Duodenal mucosa (tissue), 2 donors: ENCODE measurements around the gene TRPV2.
"Not testable (repeated sequence)": the region's sequence is repeated elsewhere in the genome, so short reads cannot be mapped to it uniquely, and the experiment has no call there.

Source experiments
- H3K27ac ChIP-seq: one replicate; pipeline ENCODE4 v1.7.0; 2013; ENCODE audit warnings: low read depth, low read length
- H3K27me3 ChIP-seq, 2 donors: one replicate each; pipeline ENCODE4 v1.7.0; 2013; ENCODE audit warnings: low read length in 2 of 2, control low read depth in 1 of 2; ENCODE audit not compliant: insufficient read depth in 2 of 2, control insufficient read depth in 1 of 2
- H3K36me3 ChIP-seq, 2 donors: one replicate each; pipeline ENCODE4 v1.7.0; 2013; ENCODE audit warnings: low read length in 2 of 2, control low read depth in 1 of 2; ENCODE audit not compliant: insufficient read depth in 2 of 2, control insufficient read depth in 1 of 2
- H3K4me1 ChIP-seq, 2 donors: one replicate each; pipeline ENCODE4 v1.7.0; 2013; ENCODE audit warnings: low read length in 2 of 2, control low read depth in 1 of 2; ENCODE audit not compliant: insufficient read depth in 2 of 2, control insufficient read depth in 1 of 2
- H3K4me3 ChIP-seq, 2 donors: one replicate each; pipeline ENCODE4 v1.7.0; 2013; ENCODE audit warnings: low read length in 2 of 2, low read depth in 1 of 2
- H3K9ac ChIP-seq, 2 donors: one replicate each; pipeline ENCODE4 v1.7.0; 2013; ENCODE audit warnings: low read length in 2 of 2, low read depth in 1 of 2
- H3K9me3 ChIP-seq, 2 donors: one replicate each; pipeline ENCODE4 v1.7.0; 2013; ENCODE audit warnings: low read length in 2 of 2, control low read depth in 1 of 2; ENCODE audit not compliant: control insufficient read depth in 1 of 2

Gene TRPV2

DNA sequence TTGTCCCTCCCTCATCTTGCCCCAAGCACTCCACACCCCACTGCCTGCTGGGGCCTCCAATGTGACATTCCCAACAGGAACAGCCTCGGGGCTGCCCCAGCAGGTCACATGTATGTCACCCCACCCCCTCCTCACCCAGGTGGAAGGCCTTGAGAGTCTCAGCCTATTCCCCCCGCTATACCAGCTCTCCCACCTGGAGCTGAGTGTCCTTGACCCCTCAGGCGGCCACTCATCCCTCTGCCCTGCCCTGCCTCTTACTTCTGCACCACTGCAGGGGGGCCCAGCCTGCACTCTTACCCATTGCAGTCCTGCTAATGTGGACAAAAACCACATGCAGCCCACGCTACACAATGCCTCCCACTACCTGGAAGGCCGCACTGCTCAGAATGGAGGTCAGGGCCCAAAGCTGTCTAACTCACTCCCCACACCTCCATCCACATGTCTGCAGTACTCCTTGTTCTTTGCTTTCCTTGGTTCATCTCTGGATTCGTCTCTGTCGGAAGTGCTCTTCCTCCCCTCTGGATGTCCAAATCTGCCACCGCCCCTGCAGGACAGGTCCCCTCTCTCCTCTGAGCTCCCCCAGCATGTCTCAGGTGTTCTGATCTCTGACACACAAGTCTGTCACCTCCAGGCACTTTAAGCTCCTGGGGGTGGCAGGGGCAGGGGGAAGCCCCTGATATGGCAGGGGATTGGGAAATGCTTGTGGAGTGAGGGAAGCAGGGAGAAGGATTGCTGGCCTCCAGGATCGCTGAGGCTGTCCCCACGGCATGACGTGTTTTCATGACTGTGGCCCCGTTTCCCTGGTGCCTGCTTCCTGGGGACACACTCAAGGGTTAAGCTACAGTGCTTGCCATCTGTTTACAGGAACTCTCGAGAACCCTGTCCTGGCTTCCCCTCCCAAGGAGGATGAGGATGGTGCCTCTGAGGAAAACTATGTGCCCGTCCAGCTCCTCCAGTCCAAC is 20.8 kb downstream of the TRPV2 start:
- no peaks in the 10 kb centered on the region for H3K27me3 ChIP-seq
- H3K9ac ChIP-seq = peak overlapping the region in 1 of 2 donors; percentile 2
- H3K4me1 ChIP-seq = peaks cover 15 to 20% of the 10 kb centered on the region in 2 donors
- H3K36me3 ChIP-seq = peaks cover 6 to 10% of the 10 kb centered on the region in 2 donors
- no peaks in the 10 kb centered on the region for H3K9me3 ChIP-seq
- no peak overlapping the region for H3K4me3 ChIP-seq
- no peak overlapping the region for H3K27ac ChIP-seq

- Histone ChIP-seq H3K9me3 (no peaks in the 10 kb centered on the region), H3K4me3 (no peak overlapping the region), H3K4me1 (peaks cover 22 to 24% of the 10 kb centered on the region in 2 donors), H3K9ac (no peak overlapping the region), H3K27me3 (no peaks in the 10 kb centered on the region), H3K27ac (no peak overlapping the region), H3K36me3 (peaks cover 7 to 19% of the 10 kb centered on the region in 2 donors)
Measured at GRCh38 chr17:16437083-16437482, 21.7 kb downstream of the TRPV2 start.

DNA sequence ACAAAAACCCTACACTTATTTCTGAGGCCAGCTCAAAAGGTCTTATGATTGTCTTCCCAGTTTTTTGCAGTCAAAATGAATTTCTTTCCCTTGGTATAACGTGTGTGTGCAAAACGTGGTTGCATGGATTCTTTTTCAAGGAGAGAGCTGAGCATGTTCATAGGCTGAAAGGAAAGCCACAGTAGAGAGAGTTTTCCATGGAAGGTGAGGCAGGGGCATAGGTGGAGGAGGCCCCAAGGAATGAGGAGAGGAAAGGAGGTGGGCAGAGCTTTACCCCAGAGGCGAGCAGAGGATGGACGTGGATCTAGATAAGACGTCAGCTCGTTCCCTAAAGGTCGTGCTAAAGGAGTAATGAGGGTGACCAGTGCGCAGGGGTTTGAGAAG is 22.8 kb downstream of the TRPV2 start:
- Histone ChIP-seq H3K9me3 (no peaks in the 10 kb centered on the region), H3K4me3 (peak overlapping the region; percentile 75 to 95), H3K9ac (peak overlapping the region; percentile 69 to 84), H3K27ac (peak overlapping the region; percentile 48), H3K36me3 (peaks cover 17 to 28% of the 10 kb centered on the region in 2 donors), H3K27me3 (no peaks in the 10 kb centered on the region), H3K4me1 (peaks cover 29% of the 10 kb centered on the region in 2 donors)

DNA sequence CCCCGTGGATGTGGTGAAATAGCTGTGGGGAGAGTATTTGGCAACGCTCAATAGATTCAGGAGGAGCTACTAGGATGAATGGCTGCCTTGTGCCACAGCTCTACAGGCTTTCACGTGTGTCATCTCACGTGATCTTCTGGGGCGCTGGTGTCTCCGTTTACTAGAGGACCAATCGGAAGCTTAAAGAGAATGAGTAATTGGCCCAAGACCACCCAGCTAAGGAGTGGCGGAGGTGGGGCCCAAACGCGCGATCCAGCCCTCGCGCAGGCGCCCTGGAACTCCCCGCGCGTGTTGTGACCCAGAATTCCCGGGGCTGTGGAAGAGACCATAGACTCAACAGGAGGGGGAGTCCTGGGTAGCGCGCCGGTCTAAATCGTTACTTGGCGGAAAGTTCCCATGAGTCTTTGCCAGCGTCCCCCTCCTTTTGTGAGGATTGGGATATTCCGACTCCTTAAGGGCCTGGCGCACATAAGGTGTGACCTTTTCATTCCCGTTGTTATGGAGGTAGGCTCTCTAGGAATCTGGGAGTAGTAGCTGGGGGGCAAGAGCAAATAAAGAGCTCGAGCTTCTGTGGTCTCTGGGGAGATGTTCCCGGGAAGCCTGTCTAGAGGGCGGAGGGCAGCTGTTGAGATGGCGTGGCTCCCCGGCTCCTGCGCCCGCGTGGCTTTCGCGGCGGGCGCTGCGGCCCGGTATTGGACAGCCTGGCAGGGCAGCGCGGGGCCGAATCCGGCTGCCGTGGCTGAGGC is 23.4 kb downstream of the TRPV2 start:
- H3K4me3 ChIP-seq = peak overlapping the region; percentile 75 to 95
- peaks cover 29 to 34% of the 10 kb centered on the region in 2 donors for H3K4me1 ChIP-seq
- peak overlapping the region; percentile 84 to 97 for H3K9ac ChIP-seq

DNA sequence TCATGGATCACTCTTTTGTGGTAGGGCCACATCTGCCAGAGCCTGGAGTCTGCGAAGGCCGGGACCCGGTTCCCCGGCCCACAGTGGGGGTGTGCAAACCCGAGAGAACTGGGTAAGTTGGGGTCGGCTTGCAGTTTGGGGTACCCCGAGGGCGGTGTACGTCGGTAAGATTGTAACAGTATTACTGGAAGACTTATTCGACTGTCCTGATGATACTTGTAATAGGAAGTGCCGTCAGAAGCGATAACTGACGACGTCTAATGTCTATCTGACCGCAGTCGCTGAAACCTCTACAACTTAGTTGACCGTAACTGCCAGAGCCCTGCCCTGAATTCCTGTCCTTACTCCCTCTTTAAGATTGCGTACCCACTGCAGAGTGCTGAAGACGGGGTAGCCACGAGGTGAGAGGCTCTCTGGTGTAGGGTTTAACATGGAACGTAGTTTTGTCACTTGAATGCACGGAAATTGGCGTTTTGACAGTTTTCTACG is 24.0 kb downstream of the TRPV2 start:
- H3K9me3 ChIP-seq = no peaks in the 10 kb centered on the region
- H3K27me3 ChIP-seq = no peaks in the 10 kb centered on the region
- H3K27ac ChIP-seq = peak overlapping the region; percentile 86
- H3K4me1 ChIP-seq = peaks cover 33 to 38% of the 10 kb centered on the region in 2 donors
- H3K36me3 ChIP-seq = peaks cover 26 to 36% of the 10 kb centered on the region in 2 donors
- peak overlapping the region; percentile 75 to 95 for H3K4me3 ChIP-seq
- peak overlapping the region; percentile 69 to 97 for H3K9ac ChIP-seq

More for the DNA sequence above, 23.4 kb downstream of the TRPV2 start:
- no peaks in the 10 kb centered on the region for H3K9me3 ChIP-seq
- peaks cover 20 to 30% of the 10 kb centered on the region in 2 donors for H3K36me3 ChIP-seq
- H3K27ac ChIP-seq = peak overlapping the region; percentile 86
- no peaks in the 10 kb centered on the region for H3K27me3 ChIP-seq

GRCh38 chr17:16439811-16440351 is 24.5 kb downstream of the TRPV2 start:
- Histone ChIP-seq H3K27me3 (no peaks in the 10 kb centered on the region), H3K36me3 (peaks cover 29 to 39% of the 10 kb centered on the region in 2 donors), H3K9me3 (no peaks in the 10 kb centered on the region), H3K4me1 (peaks cover 34 to 40% of the 10 kb centered on the region in 2 donors), H3K4me3 (peak overlapping the region; percentile 75 to 95), H3K27ac (peak overlapping the region; percentile 86), H3K9ac (peak overlapping the region; percentile 69 to 97)

DNA sequence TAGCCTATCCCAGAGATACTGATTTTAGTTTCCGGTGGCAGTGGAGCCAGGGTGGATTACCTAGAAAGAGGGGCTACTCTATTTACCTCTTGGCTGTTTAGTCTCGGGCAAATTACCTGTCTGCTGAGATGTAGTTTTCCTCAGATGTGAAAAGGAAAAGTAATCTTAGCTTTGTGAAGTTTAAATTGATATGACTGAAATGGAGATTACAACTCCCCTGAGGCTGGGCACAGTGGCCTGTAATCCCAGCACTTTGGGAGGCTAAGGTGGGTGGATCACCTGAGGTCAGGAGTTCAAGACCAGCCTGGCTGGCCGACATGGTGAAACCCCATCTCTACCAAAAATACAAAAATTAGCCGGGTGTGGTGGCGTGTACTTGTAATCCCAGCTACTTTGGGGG is 25.0 kb downstream of the TRPV2 start:
- Histone ChIP-seq H3K36me3 (peaks cover 29 to 39% of the 10 kb centered on the region in 2 donors), H3K4me3 (peak overlapping the region; percentile 75 to 95), H3K9ac (peak overlapping the region; percentile 69 to 97), H3K4me1 (peaks cover 35 to 41% of the 10 kb centered on the region in 2 donors)
- not testable (repeated sequence) for H3K27ac ChIP-seq, H3K9me3 ChIP-seq, H3K27me3 ChIP-seq

DNA sequence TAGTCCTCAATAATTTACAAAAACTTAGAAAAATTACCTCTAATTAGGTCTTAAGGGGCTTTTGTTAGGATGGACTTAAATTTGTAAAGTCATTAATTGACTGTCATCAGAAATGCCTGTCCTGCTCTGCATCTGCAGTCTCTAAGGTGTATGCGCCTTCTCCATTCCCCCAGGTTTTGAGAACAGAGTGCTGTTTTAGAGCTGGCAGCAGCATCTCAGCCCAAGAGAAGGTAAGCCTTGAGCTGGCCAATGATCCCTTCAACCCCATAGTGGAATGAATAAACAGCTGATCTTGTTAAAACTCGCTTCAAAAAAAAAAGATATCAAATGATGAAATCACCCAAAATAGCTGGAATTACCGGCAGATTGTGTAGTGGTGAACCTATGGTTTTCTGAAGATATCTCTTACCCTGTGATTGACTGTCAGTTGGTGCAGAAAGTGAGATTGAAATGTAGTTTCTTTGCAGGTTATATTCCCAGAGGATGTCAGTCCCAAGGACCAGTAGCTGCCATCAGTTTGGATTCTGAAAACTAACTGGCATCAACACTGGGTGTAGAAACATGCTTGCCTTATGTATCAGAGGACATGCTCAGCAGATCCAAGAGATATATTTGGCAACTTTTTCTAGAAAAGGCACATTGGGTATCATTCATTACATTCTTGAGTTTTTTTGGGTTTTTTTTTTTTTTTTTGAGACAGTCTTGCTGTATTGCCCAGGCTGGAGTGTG is 25.7 kb downstream of the TRPV2 start:
- H3K9me3 ChIP-seq = no peaks in the 10 kb centered on the region
- peaks cover 40 to 47% of the 10 kb centered on the region in 2 donors for H3K4me1 ChIP-seq
- no peaks in the 10 kb centered on the region for H3K27me3 ChIP-seq
- peak overlapping the region; percentile 75 to 95 for H3K4me3 ChIP-seq
- no peak overlapping the region for H3K27ac ChIP-seq
- peak overlapping the region in 1 of 2 donors; percentile 97 for H3K9ac ChIP-seq
- H3K36me3 ChIP-seq = peaks cover 29 to 39% of the 10 kb centered on the region in 2 donors

- Histone ChIP-seq H3K9me3 (no peaks in the 10 kb centered on the region), H3K27me3 (no peaks in the 10 kb centered on the region), H3K4me3 (no peak overlapping the region), H3K36me3 (peaks cover 29 to 49% of the 10 kb centered on the region in 2 donors), H3K27ac (no peak overlapping the region), H3K4me1 (peaks cover 40 to 49% of the 10 kb centered on the region in 2 donors), H3K9ac (no peak overlapping the region)
Measured at GRCh38 chr17:16442141-16442540, 26.8 kb downstream of the TRPV2 start.
